Suprapubic skin (tissue), 4 donors: ENCODE data around the gene CCNL1.

Experiments
- EP300 ChIP-seq: sonication (generic); formaldehyde crosslinking; IDR thresholded peaks from one replicate; pipeline ENCODE4 v1.6.1; 2017; ENCODE audit warnings: antibody characterized with exemption
- POLR2A ChIP-seq, 2 donors: fragments of 450-650 bp; IDR thresholded peaks; one replicate each; pipeline ENCODE4 v1.6.1; 2017; ENCODE audit warnings: antibody characterized with exemption in 2 of 2, mild to moderate bottlenecking in 2 of 2, moderate library complexity in 2 of 2
- POLR2AphosphoS5 ChIP-seq, 3 donors: sonication (generic); formaldehyde crosslinking; IDR thresholded peaks; one replicate each; pipeline ENCODE4 v1.6.1; 2017; ENCODE audit warnings: antibody characterized with exemption in 3 of 3
- TF ChIP-seq, protein P1 (sequence below), 2 donors: fragments of 200-600 bp in 1 of 2; fragments of 450-650 bp in 1 of 2; sonication (generic) in 1 of 2; IDR thresholded peaks; one replicate each; pipeline ENCODE4 v1.5.1; 2016 to 2019; ENCODE audit warnings: antibody characterized with exemption in 2 of 2, mild to moderate bottlenecking in 1 of 2, moderate library complexity in 1 of 2

DNA sequence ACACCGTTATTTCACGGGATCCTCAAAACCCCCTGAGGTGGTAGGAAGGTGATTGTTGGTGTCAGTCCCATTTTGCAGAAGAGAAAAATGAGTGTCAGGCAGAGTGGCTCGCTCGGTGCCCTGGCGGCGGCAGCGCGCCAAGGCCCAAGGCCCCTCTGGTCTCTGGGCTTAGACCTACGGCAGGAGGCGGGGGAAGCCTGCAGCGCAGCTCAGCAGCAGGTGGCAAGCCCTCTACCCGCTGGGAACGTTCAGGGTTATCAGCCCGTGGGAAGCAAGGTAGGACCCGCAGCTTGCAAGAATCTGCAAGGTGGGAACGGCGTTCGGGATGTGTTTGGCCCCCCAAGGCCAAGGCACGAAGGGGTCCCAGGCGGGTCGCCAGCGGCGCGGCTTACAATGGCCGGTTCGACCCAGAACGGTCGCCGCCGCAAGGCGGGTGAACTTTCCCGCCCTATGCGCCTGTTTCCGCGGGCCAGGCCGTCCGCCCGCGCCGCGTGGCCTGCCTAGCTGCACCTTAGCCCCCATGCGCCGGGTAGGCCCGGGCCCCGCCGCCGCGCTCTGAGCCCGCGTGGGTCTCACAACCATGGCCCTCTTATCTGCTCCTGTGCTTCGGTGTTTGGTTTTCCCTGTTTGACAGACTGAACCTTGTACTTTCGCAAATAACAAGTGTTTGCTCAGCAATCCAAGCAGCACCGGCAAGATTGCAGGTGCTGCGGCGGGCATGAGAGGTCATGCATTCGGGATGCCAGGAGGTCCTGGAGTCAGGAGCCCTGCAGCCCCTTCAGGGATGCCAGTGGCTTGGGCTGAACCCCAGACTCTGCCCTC is 39.7 kb downstream of the CCNL1 start:
- TF ChIP-seq, protein P1, sequence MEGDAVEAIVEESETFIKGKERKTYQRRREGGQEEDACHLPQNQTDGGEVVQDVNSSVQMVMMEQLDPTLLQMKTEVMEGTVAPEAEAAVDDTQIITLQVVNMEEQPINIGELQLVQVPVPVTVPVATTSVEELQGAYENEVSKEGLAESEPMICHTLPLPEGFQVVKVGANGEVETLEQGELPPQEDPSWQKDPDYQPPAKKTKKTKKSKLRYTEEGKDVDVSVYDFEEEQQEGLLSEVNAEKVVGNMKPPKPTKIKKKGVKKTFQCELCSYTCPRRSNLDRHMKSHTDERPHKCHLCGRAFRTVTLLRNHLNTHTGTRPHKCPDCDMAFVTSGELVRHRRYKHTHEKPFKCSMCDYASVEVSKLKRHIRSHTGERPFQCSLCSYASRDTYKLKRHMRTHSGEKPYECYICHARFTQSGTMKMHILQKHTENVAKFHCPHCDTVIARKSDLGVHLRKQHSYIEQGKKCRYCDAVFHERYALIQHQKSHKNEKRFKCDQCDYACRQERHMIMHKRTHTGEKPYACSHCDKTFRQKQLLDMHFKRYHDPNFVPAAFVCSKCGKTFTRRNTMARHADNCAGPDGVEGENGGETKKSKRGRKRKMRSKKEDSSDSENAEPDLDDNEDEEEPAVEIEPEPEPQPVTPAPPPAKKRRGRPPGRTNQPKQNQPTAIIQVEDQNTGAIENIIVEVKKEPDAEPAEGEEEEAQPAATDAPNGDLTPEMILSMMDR (IDR thresholded peaks at IDR 0.05), result no peak
- TF ChIP-seq POLR2AphosphoS5 (IDR thresholded peaks at IDR 0.05) (no peak), POLR2A (IDR thresholded peaks at IDR 0.05) (no peak), EP300 (no peak)
